Measurements from ENCODE around the gene FNDC3B. TPM values are rescaled to one million over a fixed set of nuclear protein-coding genes. Genes with fewer than 3 reads are reported as not detected.
A peak's percentile ranks its signal among the peaks of the same experiment; 100 is the strongest.

Gene FNDC3B
- total and polyA plus RNA-seq, 9 of the 15 experiments (the other 6 are each of a cell fraction or from before 2014, with no cell fraction given) = 7.0 to 35.8 (median 16.2) TPM

GRCh38 chr3:172129850-172130716, 90.7 kb downstream of the FNDC3B start (continued):
- TF ChIP-seq EGR1 (conservative IDR thresholded peaks at IDR 0.05) (no peak), RFX1 (IDR thresholded peaks at IDR 0.05) (peak; percentile 98), ZZZ3 (IDR thresholded peaks at IDR 0.05) (no peak), ZNF766 (CRISPR knock-in tag; conservative IDR thresholded peaks at IDR 0.05) (peak; percentile 81; the same call in 1 of the 2 replicates), HMG20B (CRISPR knock-in tag; IDR thresholded peaks at IDR 0.05) (no peak), CBX5 (IDR thresholded peaks at IDR 0.05; ENCODE audit: borderline replicate concordance, low read depth) (peak; percentile 80; the same call in 1 of the 2 replicates), TSC22D4 (tag; IDR thresholded peaks at IDR 0.05) (no peak), JUNB (CRISPR knock-in tag; conservative IDR thresholded peaks at IDR 0.05) (peak; percentile 53; the same call in 1 of the 2 replicates), ZNF316 (IDR thresholded peaks at IDR 0.05) (peak; percentile 86)
- TF ChIP-seq, protein P1, sequence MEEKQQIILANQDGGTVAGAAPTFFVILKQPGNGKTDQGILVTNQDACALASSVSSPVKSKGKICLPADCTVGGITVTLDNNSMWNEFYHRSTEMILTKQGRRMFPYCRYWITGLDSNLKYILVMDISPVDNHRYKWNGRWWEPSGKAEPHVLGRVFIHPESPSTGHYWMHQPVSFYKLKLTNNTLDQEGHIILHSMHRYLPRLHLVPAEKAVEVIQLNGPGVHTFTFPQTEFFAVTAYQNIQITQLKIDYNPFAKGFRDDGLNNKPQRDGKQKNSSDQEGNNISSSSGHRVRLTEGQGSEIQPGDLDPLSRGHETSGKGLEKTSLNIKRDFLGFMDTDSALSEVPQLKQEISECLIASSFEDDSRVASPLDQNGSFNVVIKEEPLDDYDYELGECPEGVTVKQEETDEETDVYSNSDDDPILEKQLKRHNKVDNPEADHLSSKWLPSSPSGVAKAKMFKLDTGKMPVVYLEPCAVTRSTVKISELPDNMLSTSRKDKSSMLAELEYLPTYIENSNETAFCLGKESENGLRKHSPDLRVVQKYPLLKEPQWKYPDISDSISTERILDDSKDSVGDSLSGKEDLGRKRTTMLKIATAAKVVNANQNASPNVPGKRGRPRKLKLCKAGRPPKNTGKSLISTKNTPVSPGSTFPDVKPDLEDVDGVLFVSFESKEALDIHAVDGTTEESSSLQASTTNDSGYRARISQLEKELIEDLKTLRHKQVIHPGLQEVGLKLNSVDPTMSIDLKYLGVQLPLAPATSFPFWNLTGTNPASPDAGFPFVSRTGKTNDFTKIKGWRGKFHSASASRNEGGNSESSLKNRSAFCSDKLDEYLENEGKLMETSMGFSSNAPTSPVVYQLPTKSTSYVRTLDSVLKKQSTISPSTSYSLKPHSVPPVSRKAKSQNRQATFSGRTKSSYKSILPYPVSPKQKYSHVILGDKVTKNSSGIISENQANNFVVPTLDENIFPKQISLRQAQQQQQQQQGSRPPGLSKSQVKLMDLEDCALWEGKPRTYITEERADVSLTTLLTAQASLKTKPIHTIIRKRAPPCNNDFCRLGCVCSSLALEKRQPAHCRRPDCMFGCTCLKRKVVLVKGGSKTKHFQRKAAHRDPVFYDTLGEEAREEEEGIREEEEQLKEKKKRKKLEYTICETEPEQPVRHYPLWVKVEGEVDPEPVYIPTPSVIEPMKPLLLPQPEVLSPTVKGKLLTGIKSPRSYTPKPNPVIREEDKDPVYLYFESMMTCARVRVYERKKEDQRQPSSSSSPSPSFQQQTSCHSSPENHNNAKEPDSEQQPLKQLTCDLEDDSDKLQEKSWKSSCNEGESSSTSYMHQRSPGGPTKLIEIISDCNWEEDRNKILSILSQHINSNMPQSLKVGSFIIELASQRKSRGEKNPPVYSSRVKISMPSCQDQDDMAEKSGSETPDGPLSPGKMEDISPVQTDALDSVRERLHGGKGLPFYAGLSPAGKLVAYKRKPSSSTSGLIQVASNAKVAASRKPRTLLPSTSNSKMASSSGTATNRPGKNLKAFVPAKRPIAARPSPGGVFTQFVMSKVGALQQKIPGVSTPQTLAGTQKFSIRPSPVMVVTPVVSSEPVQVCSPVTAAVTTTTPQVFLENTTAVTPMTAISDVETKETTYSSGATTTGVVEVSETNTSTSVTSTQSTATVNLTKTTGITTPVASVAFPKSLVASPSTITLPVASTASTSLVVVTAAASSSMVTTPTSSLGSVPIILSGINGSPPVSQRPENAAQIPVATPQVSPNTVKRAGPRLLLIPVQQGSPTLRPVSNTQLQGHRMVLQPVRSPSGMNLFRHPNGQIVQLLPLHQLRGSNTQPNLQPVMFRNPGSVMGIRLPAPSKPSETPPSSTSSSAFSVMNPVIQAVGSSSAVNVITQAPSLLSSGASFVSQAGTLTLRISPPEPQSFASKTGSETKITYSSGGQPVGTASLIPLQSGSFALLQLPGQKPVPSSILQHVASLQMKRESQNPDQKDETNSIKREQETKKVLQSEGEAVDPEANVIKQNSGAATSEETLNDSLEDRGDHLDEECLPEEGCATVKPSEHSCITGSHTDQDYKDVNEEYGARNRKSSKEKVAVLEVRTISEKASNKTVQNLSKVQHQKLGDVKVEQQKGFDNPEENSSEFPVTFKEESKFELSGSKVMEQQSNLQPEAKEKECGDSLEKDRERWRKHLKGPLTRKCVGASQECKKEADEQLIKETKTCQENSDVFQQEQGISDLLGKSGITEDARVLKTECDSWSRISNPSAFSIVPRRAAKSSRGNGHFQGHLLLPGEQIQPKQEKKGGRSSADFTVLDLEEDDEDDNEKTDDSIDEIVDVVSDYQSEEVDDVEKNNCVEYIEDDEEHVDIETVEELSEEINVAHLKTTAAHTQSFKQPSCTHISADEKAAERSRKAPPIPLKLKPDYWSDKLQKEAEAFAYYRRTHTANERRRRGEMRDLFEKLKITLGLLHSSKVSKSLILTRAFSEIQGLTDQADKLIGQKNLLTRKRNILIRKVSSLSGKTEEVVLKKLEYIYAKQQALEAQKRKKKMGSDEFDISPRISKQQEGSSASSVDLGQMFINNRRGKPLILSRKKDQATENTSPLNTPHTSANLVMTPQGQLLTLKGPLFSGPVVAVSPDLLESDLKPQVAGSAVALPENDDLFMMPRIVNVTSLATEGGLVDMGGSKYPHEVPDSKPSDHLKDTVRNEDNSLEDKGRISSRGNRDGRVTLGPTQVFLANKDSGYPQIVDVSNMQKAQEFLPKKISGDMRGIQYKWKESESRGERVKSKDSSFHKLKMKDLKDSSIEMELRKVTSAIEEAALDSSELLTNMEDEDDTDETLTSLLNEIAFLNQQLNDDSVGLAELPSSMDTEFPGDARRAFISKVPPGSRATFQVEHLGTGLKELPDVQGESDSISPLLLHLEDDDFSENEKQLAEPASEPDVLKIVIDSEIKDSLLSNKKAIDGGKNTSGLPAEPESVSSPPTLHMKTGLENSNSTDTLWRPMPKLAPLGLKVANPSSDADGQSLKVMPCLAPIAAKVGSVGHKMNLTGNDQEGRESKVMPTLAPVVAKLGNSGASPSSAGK (IDR thresholded peaks at IDR 0.05) = peak; percentile 34; the same call in 1 of the 2 replicates
- TF ChIP-seq, protein P2, sequence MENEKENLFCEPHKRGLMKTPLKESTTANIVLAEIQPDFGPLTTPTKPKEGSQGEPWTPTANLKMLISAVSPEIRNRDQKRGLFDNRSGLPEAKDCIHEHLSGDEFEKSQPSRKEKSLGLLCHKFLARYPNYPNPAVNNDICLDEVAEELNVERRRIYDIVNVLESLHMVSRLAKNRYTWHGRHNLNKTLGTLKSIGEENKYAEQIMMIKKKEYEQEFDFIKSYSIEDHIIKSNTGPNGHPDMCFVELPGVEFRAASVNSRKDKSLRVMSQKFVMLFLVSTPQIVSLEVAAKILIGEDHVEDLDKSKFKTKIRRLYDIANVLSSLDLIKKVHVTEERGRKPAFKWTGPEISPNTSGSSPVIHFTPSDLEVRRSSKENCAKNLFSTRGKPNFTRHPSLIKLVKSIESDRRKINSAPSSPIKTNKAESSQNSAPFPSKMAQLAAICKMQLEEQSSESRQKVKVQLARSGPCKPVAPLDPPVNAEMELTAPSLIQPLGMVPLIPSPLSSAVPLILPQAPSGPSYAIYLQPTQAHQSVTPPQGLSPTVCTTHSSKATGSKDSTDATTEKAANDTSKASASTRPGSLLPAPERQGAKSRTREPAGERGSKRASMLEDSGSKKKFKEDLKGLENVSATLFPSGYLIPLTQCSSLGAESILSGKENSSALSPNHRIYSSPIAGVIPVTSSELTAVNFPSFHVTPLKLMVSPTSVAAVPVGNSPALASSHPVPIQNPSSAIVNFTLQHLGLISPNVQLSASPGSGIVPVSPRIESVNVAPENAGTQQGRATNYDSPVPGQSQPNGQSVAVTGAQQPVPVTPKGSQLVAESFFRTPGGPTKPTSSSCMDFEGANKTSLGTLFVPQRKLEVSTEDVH (IDR thresholded peaks at IDR 0.05; ENCODE audit: low read depth, partially characterized antibody) = peak; percentile 36
